GM23338 (cell line): ENCODE measurements around the gene TRIM32. TPM values are rescaled to one million over a fixed set of nuclear protein-coding genes. Genes with fewer than 3 reads are reported as not detected.
A peak's percentile ranks its signal among the peaks of the same experiment; 100 is the strongest.

ENCODE experiments used
- ATAC-seq: fragments of 200-7000 bp; cut with Tn5 transposase; 3 replicates; pipeline ENCODE4 v1.9.1; 2020
- DNase-seq: peaks from one replicate; pipeline ENCODE4 v3.0.0-alpha.2; 2015; ENCODE audit warnings: low spot score
- H2AFZ ChIP-seq: fragments of 200-600 bp; sonication (generic); 2 replicates; pipeline ENCODE4 v1.8.0; 2016; ENCODE audit warnings: antibody characterized with exemption, mild to moderate bottlenecking, moderate library complexity
- H3F3A ChIP-seq: fragments of 200-600 bp; sonication (generic); replicated peaks from 2 replicates; pipeline ENCODE4 v1.8.0; 2017; ENCODE audit warnings: antibody characterized with exemption, mixed run types, low read depth
- H3K27ac ChIP-seq: fragments of 200-600 bp; sonication (generic); 2 replicates; pipeline ENCODE4 v1.6.1; 2016; ENCODE audit warnings: low read depth
- H3K27me3 ChIP-seq: fragments of 200-600 bp; sonication (generic); 2 replicates; pipeline ENCODE4 v1.8.0; 2016; ENCODE audit warnings: mild to moderate bottlenecking, mixed run types, moderate library complexity; ENCODE audit not compliant: insufficient read depth
- H3K36me3 ChIP-seq: fragments of 200-600 bp; sonication (generic); 2 replicates; pipeline ENCODE4 v1.8.0; 2016; ENCODE audit warnings: mild to moderate bottlenecking; ENCODE audit not compliant: insufficient read depth
- H3K4me1 ChIP-seq: fragments of 200-600 bp; sonication (generic); 2 replicates; pipeline ENCODE4 v1.8.0; 2016; ENCODE audit warnings: mild to moderate bottlenecking, moderate library complexity; ENCODE audit not compliant: insufficient read depth
- H3K4me2 ChIP-seq: fragments of 200-600 bp; sonication (generic); 2 replicates; pipeline ENCODE4 v1.7.1; 2017; ENCODE audit warnings: mixed run types
- H3K4me3 ChIP-seq: fragments of 200-600 bp; sonication (generic); 2 replicates; pipeline ENCODE4 v1.6.1; 2016; ENCODE audit warnings: mixed run types
- H3K79me2 ChIP-seq: fragments of 200-600 bp; sonication (generic); replicated peaks from 2 replicates; pipeline ENCODE4 v1.8.0; 2017; ENCODE audit warnings: mild to moderate bottlenecking; ENCODE audit not compliant: insufficient read depth
- H3K9me2 ChIP-seq: fragments of 200-600 bp; sonication (generic); 2 replicates; pipeline ENCODE4 v1.8.0; 2017; ENCODE audit not compliant: insufficient read depth
- H4K20me1 ChIP-seq: fragments of 200-600 bp; sonication (generic); replicated peaks from 2 replicates; pipeline ENCODE4 v1.8.0; 2017; ENCODE audit warnings: mild to moderate bottlenecking; ENCODE audit not compliant: insufficient read depth
- H3K27ac Mint-ChIP-seq: 2 replicates; pipeline ENCODE4 v1.8.0; 2020; ENCODE audit warnings: inconsistent platforms, mild to moderate bottlenecking, moderate library complexity, mixed read lengths
- H3K27me3 Mint-ChIP-seq: 3 replicates; pipeline ENCODE4 v1.8.0; 2022; ENCODE audit warnings: low read depth, mild to moderate bottlenecking, moderate library complexity, mixed read lengths, inconsistent platforms; ENCODE audit not compliant: insufficient read depth, poor library complexity
- H3K36me3 Mint-ChIP-seq: 3 replicates; pipeline ENCODE4 v1.8.0; 2021; ENCODE audit warnings: low read depth, mild to moderate bottlenecking, inconsistent platforms, moderate library complexity, mixed read lengths
- H3K4me1 Mint-ChIP-seq: 3 replicates; pipeline ENCODE4 v1.8.0; 2020; ENCODE audit warnings: mild to moderate bottlenecking, inconsistent platforms, mixed read lengths
- H3K4me3 Mint-ChIP-seq: 3 replicates; pipeline ENCODE4 v1.8.0; 2021; ENCODE audit warnings: moderate library complexity, mild to moderate bottlenecking, inconsistent platforms, mixed read lengths
- H3K9me3 Mint-ChIP-seq: 3 replicates; pipeline ENCODE4 v1.8.0; 2020; ENCODE audit warnings: moderate library complexity, mild to moderate bottlenecking, inconsistent platforms, mixed read lengths
- EZH2 ChIP-seq: fragments of 200-600 bp; sonication (generic); IDR thresholded peaks from one replicate; pipeline ENCODE4 v1.8.0; 2017; ENCODE audit warnings: antibody characterized with exemption, mild to moderate bottlenecking, low read depth; ENCODE audit not compliant: unreplicated experiment
- NANOG ChIP-seq: IDR thresholded peaks from 2 replicates; pipeline ENCODE4 v1.6.1; 2016; ENCODE audit warnings: antibody characterized with exemption, borderline replicate concordance
- POLR2AphosphoS5 ChIP-seq: IDR thresholded peaks from 2 replicates; pipeline ENCODE4 v1.6.1; 2016; ENCODE audit warnings: antibody characterized with exemption, low read depth
- STAT1 ChIP-seq: IDR thresholded peaks from one replicate; pipeline ENCODE4 v1.6.1; 2016; ENCODE audit warnings: antibody characterized with exemption; ENCODE audit not compliant: unreplicated experiment
- ZNF114 ChIP-seq: fragments of 250-450 bp; sonication (Bioruptor Pico); IDR thresholded peaks from 2 replicates; pipeline ENCODE4 v1.5.0; 2020; ENCODE audit warnings: mild to moderate bottlenecking, moderate library complexity
- ZNF331 ChIP-seq: fragments of 250-450 bp; sonication (Bioruptor Pico); IDR thresholded peaks from 2 replicates; pipeline ENCODE4 v1.5.0; 2020; ENCODE audit warnings: low read depth, mild to moderate bottlenecking, moderate library complexity
- polyA plus RNA-seq: library from polyadenylated mRNA; unstranded; fragments of >200 nt; fragmentation: Nextera tagmentation; extraction: Ambion mirVana; gene quantifications from 2 replicates; pipeline ENCODE4 v1.2.1, GENCODE V29; 2016
- total RNA-seq: library from RNA; depleted of rRNA; stranded (reverse); fragments of >200 nt; shearing (Covaris generic); gene quantifications from 2 replicates; pipeline ENCODE4 v1.2.3, GENCODE V29; 2014
- TF ChIP-seq, protein P1 (sequence below): fragments of 250-450 bp; sonication (Bioruptor Pico); IDR thresholded peaks from 2 replicates; pipeline ENCODE4 v1.5.0; 2020; ENCODE audit warnings: mild to moderate bottlenecking, moderate library complexity
- TF ChIP-seq, protein P2 (sequence below): IDR thresholded peaks from 2 replicates; pipeline ENCODE4 v1.6.1; 2016; ENCODE audit warnings: antibody characterized with exemption

Gene TRIM32
- total and polyA plus RNA-seq, 2 experiments from 2014 or later, result 6.7 to 16.3 TPM

DNA sequence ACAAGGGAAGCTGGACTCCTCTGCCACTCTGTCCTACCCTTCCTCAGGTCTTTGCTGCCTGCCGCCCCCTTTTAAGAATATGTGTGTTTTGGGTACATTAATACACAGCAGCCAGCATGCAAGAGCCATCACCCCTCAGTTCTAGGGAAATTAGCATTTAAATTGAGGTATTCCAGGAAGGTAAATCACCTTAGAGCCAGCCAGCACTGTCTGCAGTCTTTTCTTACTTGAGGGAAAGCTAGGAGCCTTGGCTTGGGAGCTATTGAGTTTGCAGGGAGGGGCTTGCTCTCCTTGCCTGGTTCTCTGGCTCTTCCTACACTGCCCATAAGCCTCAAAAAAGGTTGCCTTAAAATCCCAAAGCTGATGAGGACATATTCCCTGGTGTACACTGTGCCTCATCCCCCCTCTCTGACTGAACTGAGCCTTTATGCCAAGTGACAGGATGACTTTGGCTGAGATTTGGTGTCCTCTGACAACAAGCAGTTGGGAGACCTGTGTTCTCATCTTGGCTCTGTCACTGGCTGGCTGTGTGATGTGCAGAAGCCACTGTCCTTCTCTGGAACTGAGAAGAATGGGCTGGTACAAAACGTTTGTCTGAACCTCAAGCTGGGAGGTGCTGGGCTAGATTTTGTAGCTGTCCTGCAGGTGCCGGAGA is 54.1 kb downstream of the TRIM32 start:
- Histone ChIP-seq H3K27ac (peak overlapping the region; percentile 47; the same call in 1 of the 2 replicates), H3K9me2 (0 out of 2 replicates have a peak, but pooled peaks cover 5% of the 10 kb centered on the region), H3K4me1 (peaks cover 17% of the 10 kb centered on the region), H3K4me2 (peak overlapping the region; percentile 47; the same call in 1 of the 2 replicates), H3K4me3 (no peak overlapping the region), H2AFZ (no peak overlapping the region), H3K36me3 (no peaks in the 10 kb centered on the region), H3K27me3 (no peaks in the 10 kb centered on the region), H3F3A (no peaks in the 10 kb centered on the region), H4K20me1 (no peaks in the 10 kb centered on the region), H3K79me2 (no peaks in the 10 kb centered on the region)
- Mint-ChIP-seq H3K27me3 (no peaks in the 10 kb centered on the region), H3K4me1 (peaks cover 14% of the 10 kb centered on the region), H3K36me3 (no peaks in the 10 kb centered on the region), H3K27ac (peak overlapping the region; percentile 28; the same call in 1 of the 2 replicates), H3K9me3 (no peaks in the 10 kb centered on the region), H3K4me3 (no peak overlapping the region)
- ATAC-seq, result peak; percentile 75
- TF ChIP-seq ZNF331 (CRISPR knock-in tag), result no peak
- TF ChIP-seq POLR2AphosphoS5, result no peak
- no peak for TF ChIP-seq ZNF114
- TF ChIP-seq EZH2, result no peak
- TF ChIP-seq, protein P1, sequence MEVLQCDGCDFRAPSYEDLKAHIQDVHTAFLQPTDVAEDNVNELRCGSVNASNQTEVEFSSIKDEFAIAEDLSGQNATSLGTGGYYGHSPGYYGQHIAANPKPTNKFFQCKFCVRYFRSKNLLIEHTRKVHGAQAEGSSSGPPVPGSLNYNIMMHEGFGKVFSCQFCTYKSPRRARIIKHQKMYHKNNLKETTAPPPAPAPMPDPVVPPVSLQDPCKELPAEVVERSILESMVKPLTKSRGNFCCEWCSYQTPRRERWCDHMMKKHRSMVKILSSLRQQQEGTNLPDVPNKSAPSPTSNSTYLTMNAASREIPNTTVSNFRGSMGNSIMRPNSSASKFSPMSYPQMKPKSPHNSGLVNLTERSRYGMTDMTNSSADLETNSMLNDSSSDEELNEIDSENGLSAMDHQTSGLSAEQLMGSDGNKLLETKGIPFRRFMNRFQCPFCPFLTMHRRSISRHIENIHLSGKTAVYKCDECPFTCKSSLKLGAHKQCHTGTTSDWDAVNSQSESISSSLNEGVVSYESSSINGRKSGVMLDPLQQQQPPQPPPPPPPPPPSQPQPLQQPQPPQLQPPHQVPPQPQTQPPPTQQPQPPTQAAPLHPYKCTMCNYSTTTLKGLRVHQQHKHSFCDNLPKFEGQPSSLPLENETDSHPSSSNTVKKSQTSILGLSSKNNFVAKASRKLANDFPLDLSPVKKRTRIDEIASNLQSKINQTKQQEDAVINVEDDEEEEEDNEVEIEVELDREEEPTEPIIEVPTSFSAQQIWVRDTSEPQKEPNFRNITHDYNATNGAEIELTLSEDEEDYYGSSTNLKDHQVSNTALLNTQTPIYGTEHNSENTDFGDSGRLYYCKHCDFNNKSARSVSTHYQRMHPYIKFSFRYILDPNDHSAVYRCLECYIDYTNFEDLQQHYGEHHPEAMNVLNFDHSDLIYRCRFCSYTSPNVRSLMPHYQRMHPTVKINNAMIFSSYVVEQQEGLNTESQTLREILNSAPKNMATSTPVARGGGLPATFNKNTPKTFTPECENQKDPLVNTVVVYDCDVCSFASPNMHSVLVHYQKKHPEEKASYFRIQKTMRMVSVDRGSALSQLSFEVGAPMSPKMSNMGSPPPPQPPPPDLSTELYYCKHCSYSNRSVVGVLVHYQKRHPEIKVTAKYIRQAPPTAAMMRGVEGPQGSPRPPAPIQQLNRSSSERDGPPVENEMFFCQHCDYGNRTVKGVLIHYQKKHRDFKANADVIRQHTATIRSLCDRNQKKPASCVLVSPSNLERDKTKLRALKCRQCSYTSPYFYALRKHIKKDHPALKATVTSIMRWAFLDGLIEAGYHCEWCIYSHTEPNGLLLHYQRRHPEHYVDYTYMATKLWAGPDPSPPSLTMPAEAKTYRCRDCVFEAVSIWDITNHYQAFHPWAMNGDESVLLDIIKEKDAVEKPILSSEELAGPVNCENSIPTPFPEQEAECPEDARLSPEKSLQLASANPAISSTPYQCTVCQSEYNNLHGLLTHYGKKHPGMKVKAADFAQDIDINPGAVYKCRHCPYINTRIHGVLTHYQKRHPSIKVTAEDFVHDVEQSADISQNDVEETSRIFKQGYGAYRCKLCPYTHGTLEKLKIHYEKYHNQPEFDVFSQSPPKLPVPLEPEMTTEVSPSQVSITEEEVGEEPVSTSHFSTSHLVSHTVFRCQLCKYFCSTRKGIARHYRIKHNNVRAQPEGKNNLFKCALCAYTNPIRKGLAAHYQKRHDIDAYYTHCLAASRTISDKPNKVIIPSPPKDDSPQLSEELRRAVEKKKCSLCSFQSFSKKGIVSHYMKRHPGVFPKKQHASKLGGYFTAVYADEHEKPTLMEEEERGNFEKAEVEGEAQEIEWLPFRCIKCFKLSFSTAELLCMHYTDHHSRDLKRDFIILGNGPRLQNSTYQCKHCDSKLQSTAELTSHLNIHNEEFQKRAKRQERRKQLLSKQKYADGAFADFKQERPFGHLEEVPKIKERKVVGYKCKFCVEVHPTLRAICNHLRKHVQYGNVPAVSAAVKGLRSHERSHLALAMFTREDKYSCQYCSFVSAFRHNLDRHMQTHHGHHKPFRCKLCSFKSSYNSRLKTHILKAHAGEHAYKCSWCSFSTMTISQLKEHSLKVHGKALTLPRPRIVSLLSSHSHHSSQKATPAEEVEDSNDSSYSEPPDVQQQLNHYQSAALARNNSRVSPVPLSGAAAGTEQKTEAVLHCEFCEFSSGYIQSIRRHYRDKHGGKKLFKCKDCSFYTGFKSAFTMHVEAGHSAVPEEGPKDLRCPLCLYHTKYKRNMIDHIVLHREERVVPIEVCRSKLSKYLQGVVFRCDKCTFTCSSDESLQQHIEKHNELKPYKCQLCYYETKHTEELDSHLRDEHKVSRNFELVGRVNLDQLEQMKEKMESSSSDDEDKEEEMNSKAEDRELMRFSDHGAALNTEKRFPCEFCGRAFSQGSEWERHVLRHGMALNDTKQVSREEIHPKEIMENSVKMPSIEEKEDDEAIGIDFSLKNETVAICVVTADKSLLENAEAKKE (CRISPR knock-in tag), result no peak
- DNase-seq, result peak; percentile 64

DNA sequence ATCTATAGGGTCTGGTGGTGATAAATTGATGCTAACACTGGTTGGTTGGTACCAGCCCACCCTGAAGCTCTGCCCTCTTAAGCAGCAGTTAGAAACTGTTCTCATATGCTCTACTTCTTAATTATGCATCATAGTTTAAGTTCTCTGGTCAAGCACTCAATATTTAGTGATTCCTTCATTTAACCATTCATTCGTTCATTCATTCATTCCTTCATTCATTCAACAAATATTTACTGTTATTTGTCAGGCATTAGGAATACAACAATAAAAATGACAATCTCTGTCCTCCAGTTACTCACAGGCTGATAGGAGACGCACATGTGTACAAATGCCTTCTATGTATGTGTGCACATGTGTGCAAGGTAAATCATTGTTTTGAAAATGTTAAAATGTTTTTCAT is 54.6 kb downstream of the TRIM32 start:
- Histone ChIP-seq H3K27me3 (no peaks in the 10 kb centered on the region), H3K79me2 (no peaks in the 10 kb centered on the region), H3K36me3 (no peaks in the 10 kb centered on the region), H3F3A (no peaks in the 10 kb centered on the region), H3K4me3 (no peak overlapping the region), H4K20me1 (no peaks in the 10 kb centered on the region), H3K27ac (0 out of 2 replicates have a peak overlapping the region, but pooled peaks have one; percentile 47), H3K4me1 (peaks cover 17% of the 10 kb centered on the region), H3K4me2 (no peak overlapping the region; the same call in 1 of the 2 replicates), H3K9me2 (0 out of 2 replicates have a peak, but pooled peaks cover 5% of the 10 kb centered on the region), H2AFZ (no peak overlapping the region)
- Mint-ChIP-seq H3K36me3 (no peaks in the 10 kb centered on the region), H3K9me3 (no peaks in the 10 kb centered on the region), H3K4me3 (no peak overlapping the region), H3K27me3 (no peaks in the 10 kb centered on the region), H3K27ac (no peak overlapping the region), H3K4me1 (peaks cover 14% of the 10 kb centered on the region)
- DNase-seq, result no peak
- ATAC-seq, result no peak
- TF ChIP-seq STAT1, result no peak
- TF ChIP-seq, protein P2, sequence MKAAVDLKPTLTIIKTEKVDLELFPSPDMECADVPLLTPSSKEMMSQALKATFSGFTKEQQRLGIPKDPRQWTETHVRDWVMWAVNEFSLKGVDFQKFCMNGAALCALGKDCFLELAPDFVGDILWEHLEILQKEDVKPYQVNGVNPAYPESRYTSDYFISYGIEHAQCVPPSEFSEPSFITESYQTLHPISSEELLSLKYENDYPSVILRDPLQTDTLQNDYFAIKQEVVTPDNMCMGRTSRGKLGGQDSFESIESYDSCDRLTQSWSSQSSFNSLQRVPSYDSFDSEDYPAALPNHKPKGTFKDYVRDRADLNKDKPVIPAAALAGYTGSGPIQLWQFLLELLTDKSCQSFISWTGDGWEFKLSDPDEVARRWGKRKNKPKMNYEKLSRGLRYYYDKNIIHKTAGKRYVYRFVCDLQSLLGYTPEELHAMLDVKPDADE, result no peak
- TF ChIP-seq NANOG, result no peak
